IMR-90 (cell line): ENCODE data around the gene KCNAB2. TPM values are rescaled to one million over a fixed set of nuclear protein-coding genes. Genes with fewer than 3 reads are reported as not detected.

Experiments used
- ATAC-seq: fragments of 200-7000 bp; cut with Tn5 transposase; 2 replicates; pipeline ENCODE4 v1.9.1; 2020; ENCODE audit warnings: low read depth, mild to moderate bottlenecking, moderate library complexity
- BruUV-seq: library from RNA; stranded (reverse); fragments of 400-500 nt; replicated peaks from 2 replicates; lab custom pipeline; 2021; lab: Mats Ljungman, UMichigan
- CTCF ChIA-PET: fragments of 300-600 bp; formaldehyde crosslinking; extraction: SDS; loops from one replicate; lab custom pipeline; 2021; ENCODE audit warnings: antibody characterized with exemption; lab: Yijun Ruan, JAX
- POLR2A ChIA-PET: fragments of 300-600 bp; sonication (Branson Sonifier 250); formaldehyde crosslinking; loops from one replicate; lab custom pipeline; 2022; ENCODE audit warnings: antibody characterized with exemption; ENCODE audit not compliant: unreplicated experiment; lab: Charles Lee
- DNase-seq: peaks from one replicate; pipeline ENCODE4 v3.0.0; 2013
- H2AFZ ChIP-seq: replicated peaks from 2 replicates; pipeline ENCODE3; 2013; ENCODE audit warnings: low read length, mild to moderate bottlenecking; ENCODE audit not compliant: poor library complexity
- H2AK5ac ChIP-seq: 2 replicates; pipeline ENCODE4 v1.6.1; 2013; ENCODE audit warnings: low read depth, low read length, inconsistent platforms
- H2AK9ac ChIP-seq: replicated peaks from 2 replicates; pipeline ENCODE3; 2013; ENCODE audit warnings: mild to moderate bottlenecking, low read depth, low read length, moderate library complexity; ENCODE audit not compliant: poor library complexity
- H2BK120ac ChIP-seq: 2 replicates; pipeline ENCODE4 v1.6.1; 2013; ENCODE audit warnings: low read depth, low read length, inconsistent platforms
- H2BK15ac ChIP-seq: 3 replicates; pipeline ENCODE4 v1.6.1; 2013; ENCODE audit warnings: low read depth, low read length, inconsistent platforms
- H2BK20ac ChIP-seq: 2 replicates; pipeline ENCODE4 v1.6.1; 2013; ENCODE audit warnings: low read depth, mild to moderate bottlenecking, inconsistent platforms, low read length, moderate library complexity
- H2BK5ac ChIP-seq: 2 replicates; pipeline ENCODE4 v1.6.1; 2013; ENCODE audit warnings: mild to moderate bottlenecking, low read depth, low read length, inconsistent platforms; ENCODE audit not compliant: poor library complexity, severe bottlenecking
- H3K14ac ChIP-seq: replicated peaks from 2 replicates; pipeline ENCODE4 v1.6.1; 2013; ENCODE audit warnings: low read depth, low read length, inconsistent platforms
- H3K18ac ChIP-seq: 2 replicates; pipeline ENCODE4 v1.6.1; 2013; ENCODE audit warnings: low read depth, low read length, control low read depth
- H3K23ac ChIP-seq: 2 replicates; pipeline ENCODE4 v1.6.1; 2013; ENCODE audit warnings: low read depth, low read length, inconsistent platforms
- H3K27ac ChIP-seq: 2 replicates; pipeline ENCODE4 v1.5.1; 2013; ENCODE audit warnings: mild to moderate bottlenecking, control low read depth, low read length; ENCODE audit not compliant: insufficient read depth
- H3K27me3 ChIP-seq: 2 replicates; pipeline ENCODE4 v1.6.1; 2013; ENCODE audit warnings: low read length; ENCODE audit not compliant: control insufficient read depth, insufficient read depth
- H3K36me3 ChIP-seq: 2 replicates; pipeline ENCODE4 v1.6.1; 2013; ENCODE audit warnings: low read length, mixed read lengths; ENCODE audit not compliant: control insufficient read depth, insufficient read depth
- H3K4ac ChIP-seq: 2 replicates; pipeline ENCODE4 v1.6.1; 2013; ENCODE audit warnings: low read depth, low read length, inconsistent platforms
- H3K4me1 ChIP-seq: 2 replicates; pipeline ENCODE4 v1.6.1; 2013; ENCODE audit warnings: low read length, mixed read lengths; ENCODE audit not compliant: control insufficient read depth, insufficient read depth
- H3K4me2 ChIP-seq: 2 replicates; pipeline ENCODE4 v1.6.1; 2013; ENCODE audit warnings: low read depth, mild to moderate bottlenecking, control low read depth, low read length, moderate library complexity
- H3K4me3 ChIP-seq: 2 replicates; pipeline ENCODE4 v1.5.1; 2013; ENCODE audit warnings: low read depth, mild to moderate bottlenecking, control low read depth, low read length, moderate library complexity; ENCODE audit not compliant: insufficient read depth
- H3K56ac ChIP-seq: 2 replicates; pipeline ENCODE4 v1.6.1; 2013; ENCODE audit warnings: low read length, inconsistent platforms; ENCODE audit not compliant: insufficient read depth; ENCODE audit errors: extremely low read depth
- H3K79me1 ChIP-seq, 2 experiments: 2 replicates each; pipeline ENCODE4 v1.6.1; 2013; ENCODE audit warnings: low read length in 2 of 2, inconsistent platforms in 1 of 2, low read depth in 1 of 2
- H3K9ac ChIP-seq: 2 replicates; pipeline ENCODE4 v1.6.1; 2013; ENCODE audit warnings: low read depth, low read length, control low read depth
- H3K9me1 ChIP-seq: 2 replicates; pipeline ENCODE4 v1.6.1; 2013; ENCODE audit warnings: low read length, inconsistent platforms; ENCODE audit not compliant: insufficient read depth
- H3K9me3 ChIP-seq: 2 replicates; pipeline ENCODE4 v1.6.1; 2013; ENCODE audit warnings: low read length; ENCODE audit not compliant: control insufficient read depth, insufficient read depth
- H4K20me1 ChIP-seq: 2 replicates; pipeline ENCODE4 v1.6.1; 2013; ENCODE audit warnings: low read length, inconsistent platforms; ENCODE audit not compliant: insufficient read depth
- H4K5ac ChIP-seq: 2 replicates; pipeline ENCODE4 v1.6.1; 2013; ENCODE audit warnings: mild to moderate bottlenecking, low read depth, low read length, control low read depth
- H4K8ac ChIP-seq, 2 experiments: 2 replicates each; pipeline ENCODE4 v1.6.1; 2013; ENCODE audit warnings: low read depth in 2 of 2, low read length in 2 of 2, control low read depth in 1 of 2, inconsistent platforms in 1 of 2
- H4K91ac ChIP-seq: 2 replicates; pipeline ENCODE4 v1.6.1; 2013; ENCODE audit warnings: low read depth, low read length, inconsistent platforms; ENCODE audit not compliant: insufficient read depth
- BHLHE40 ChIP-seq: fragments of 150-350 bp; IDR thresholded peaks from 2 replicates; pipeline ENCODE4 v1.6.1; 2016; ENCODE audit warnings: mild to moderate bottlenecking, low read depth, low read length
- NFE2L2 ChIP-seq: fragments of 150-350 bp; IDR thresholded peaks from 2 replicates; pipeline ENCODE4 v1.6.1; 2016; ENCODE audit warnings: low read depth, mild to moderate bottlenecking, low read length
- WGBS, 2 experiments: methylation state at CpG; one replicate each; pipeline versions ENCODE4 v1.1.5 to v1.1.7; 2013; ENCODE audit warnings: missing lambda C conversion rate in 2 of 2; ENCODE audit not compliant: insufficient read length in 1 of 2; ENCODE audit errors: extremely low coverage in 2 of 2; 5-methylcytosine and 5-hydroxymethylcytosine counted together
- dilution Hi-C: fragments of 300-500 bp; cut with HindIII; formaldehyde crosslinking; loops from one replicate; pipeline ENCODE4 v1.14.3; 2018; ENCODE audit warnings: low sequenced_read_pairs; ENCODE audit not compliant: unreplicated experiment
- in situ Hi-C: fragments of 300-500 bp; cut with MboI; formaldehyde crosslinking; loops from 3 replicates; pipeline ENCODE4 v1.14.3; 2019; ENCODE audit warnings: low sequenced_read_pairs, inconsistent platforms, mixed read lengths
- intact Hi-C: fragments of 100-400 bp; cut with micrococcal nuclease; formaldehyde crosslinking; loops from 2 replicates; pipeline ENCODE4 v1.10.0; 2022
- polyA plus RNA-seq, 3 experiments: library from polyadenylated mRNA; depleted of rRNA; stranded (reverse); fragments of >200 nt; gene quantifications; 2 replicates each; pipeline ENCODE4 v1.2.3, GENCODE V29; 2012; ENCODE audit warnings: low replicate concordance in 1 of 3
- total RNA-seq: library from RNA; depleted of rRNA; stranded (reverse); fragments of >200 nt; gene quantifications from 2 replicates; pipeline ENCODE4 v1.2.3, GENCODE V29; 2012

KCNAB2 gene
- total and polyA plus RNA-seq, 2 of the 4 experiments (the other 2 are of a cell fraction): 1.3 to 4.2 TPM

- Histone ChIP-seq H2BK5ac (no peak overlapping the region), H2BK15ac (no peak overlapping the region), H2AFZ (no peak overlapping the region), H4K8ac (no peak overlapping the region), H3K14ac (no peak overlapping the region), H3K9me1 (no peaks in the 10 kb centered on the region), H4K5ac (no peak overlapping the region), H3K18ac (no peak overlapping the region), H3K27ac (no peak overlapping the region), H3K56ac (no peak overlapping the region), H2BK20ac (no peak overlapping the region), H3K23ac (no peak overlapping the region), H3K79me1 (no peaks in the 10 kb centered on the region), H2BK120ac (no peak overlapping the region), H3K4ac (no peak overlapping the region), H3K36me3 (no peaks in the 10 kb centered on the region), H3K4me1 (no peaks in the 10 kb centered on the region), H4K91ac (no peak overlapping the region), H3K4me3 (no peak overlapping the region), H4K20me1 (no peaks in the 10 kb centered on the region), H2AK5ac (no peak overlapping the region), H3K9ac (no peak overlapping the region), H3K4me2 (no peak overlapping the region), H3K9me3 (no peaks in the 10 kb centered on the region), H3K27me3 (peaks cover 3% of the 10 kb centered on the region; the same call in 1 of the 2 replicates), H2AK9ac (no peak overlapping the region)
- ATAC-seq: no peak
- DNase-seq: no peak
- 83% methylated on average over 2 of the region's 17 CpGs; no CpG with 5 or more reads in 1 of the 2 experiments for WGBS, 2 experiments
- BruUV-seq: no TSS peak
- intact Hi-C loops (no loop called here), dilution Hi-C loops (no loop called here), in situ Hi-C loops (no loop called here)
- no peak for TF ChIP-seq NFE2L2
- TF ChIP-seq BHLHE40: no peak
- CTCF ChIA-PET: no interaction called here
- POLR2A ChIA-PET: no interaction called here
These were observed 27.2 kb downstream of the KCNAB2 start for GRCh38 chr1:6072774-6073479.
